22Rv1 (cell line): Measurements from ENCODE around the gene DCUN1D4.

Source experiments
- ZFX ChIP-seq: fragments of 450-650 bp; IDR thresholded peaks from 2 replicates; pipeline ENCODE4 v1.6.1; 2017; ENCODE audit warnings: antibody characterized with exemption, borderline replicate concordance
- TF ChIP-seq, protein P1 (sequence below): fragments of 450-650 bp; IDR thresholded peaks from 2 replicates; pipeline ENCODE4 v1.5.1; 2017; ENCODE audit warnings: mild to moderate bottlenecking

DNA sequence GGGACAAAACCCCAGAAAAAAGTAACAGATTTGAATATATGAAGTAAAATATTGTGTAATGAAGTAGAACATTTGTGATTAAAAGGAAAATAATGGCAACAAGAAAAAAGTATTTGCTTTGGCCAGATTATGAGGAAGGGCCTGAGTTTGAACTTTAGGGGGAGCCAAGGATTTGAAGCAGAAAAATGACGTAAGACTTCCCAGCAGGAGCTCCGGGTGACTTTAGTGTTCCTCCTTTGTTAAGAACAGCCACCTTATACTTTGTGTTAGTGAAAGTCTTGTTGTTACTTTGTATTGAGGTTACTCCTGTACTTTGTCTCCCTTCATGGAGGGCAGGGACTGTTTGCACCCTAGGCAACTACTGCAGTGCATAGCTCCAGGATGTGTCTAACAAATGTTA, 41.1 kb downstream of the DCUN1D4 start:
- TF ChIP-seq, protein P1, sequence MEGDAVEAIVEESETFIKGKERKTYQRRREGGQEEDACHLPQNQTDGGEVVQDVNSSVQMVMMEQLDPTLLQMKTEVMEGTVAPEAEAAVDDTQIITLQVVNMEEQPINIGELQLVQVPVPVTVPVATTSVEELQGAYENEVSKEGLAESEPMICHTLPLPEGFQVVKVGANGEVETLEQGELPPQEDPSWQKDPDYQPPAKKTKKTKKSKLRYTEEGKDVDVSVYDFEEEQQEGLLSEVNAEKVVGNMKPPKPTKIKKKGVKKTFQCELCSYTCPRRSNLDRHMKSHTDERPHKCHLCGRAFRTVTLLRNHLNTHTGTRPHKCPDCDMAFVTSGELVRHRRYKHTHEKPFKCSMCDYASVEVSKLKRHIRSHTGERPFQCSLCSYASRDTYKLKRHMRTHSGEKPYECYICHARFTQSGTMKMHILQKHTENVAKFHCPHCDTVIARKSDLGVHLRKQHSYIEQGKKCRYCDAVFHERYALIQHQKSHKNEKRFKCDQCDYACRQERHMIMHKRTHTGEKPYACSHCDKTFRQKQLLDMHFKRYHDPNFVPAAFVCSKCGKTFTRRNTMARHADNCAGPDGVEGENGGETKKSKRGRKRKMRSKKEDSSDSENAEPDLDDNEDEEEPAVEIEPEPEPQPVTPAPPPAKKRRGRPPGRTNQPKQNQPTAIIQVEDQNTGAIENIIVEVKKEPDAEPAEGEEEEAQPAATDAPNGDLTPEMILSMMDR, result no peak
- TF ChIP-seq ZFX, result no peak
